ENCODE measurements around the gene OSGIN1.

The OSGIN1 gene

DNA sequence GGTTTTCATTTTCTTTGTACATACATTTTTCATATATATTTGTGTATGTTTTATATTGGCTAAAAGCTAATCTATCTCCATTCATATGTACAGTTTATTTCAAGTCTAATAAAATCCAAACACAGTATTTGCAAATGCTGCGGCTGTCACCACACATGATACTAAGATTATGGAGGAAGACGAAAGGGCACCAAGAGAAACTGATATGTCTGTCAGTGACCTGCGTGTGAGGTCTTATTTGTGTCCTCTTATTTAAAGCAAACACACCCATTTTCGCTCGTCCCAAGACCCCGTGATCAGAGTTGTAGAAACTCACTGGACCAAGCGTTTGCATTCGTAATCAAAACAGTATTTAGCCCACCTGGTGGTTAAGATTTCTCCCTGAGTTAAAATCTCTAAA is 45.9 kb upstream of the OSGIN1 start:
- no peaks in the 10 kb centered on the region; the same call in 1 of the 2 replicates for H3K36me3 ChIP-seq (ENCODE audit: control insufficient read depth, low read length)
- no peak overlapping the region for H3K27ac ChIP-seq (ENCODE audit: low read depth, low read length)
- no peak overlapping the region for H3K4me2 ChIP-seq (ENCODE audit: low read length)
- no peak for TF ChIP-seq EZH2phosphoT487 (IDR thresholded peaks at IDR 0.05; ENCODE audit: borderline replicate concordance, low read length)
- TF ChIP-seq, protein P1, sequence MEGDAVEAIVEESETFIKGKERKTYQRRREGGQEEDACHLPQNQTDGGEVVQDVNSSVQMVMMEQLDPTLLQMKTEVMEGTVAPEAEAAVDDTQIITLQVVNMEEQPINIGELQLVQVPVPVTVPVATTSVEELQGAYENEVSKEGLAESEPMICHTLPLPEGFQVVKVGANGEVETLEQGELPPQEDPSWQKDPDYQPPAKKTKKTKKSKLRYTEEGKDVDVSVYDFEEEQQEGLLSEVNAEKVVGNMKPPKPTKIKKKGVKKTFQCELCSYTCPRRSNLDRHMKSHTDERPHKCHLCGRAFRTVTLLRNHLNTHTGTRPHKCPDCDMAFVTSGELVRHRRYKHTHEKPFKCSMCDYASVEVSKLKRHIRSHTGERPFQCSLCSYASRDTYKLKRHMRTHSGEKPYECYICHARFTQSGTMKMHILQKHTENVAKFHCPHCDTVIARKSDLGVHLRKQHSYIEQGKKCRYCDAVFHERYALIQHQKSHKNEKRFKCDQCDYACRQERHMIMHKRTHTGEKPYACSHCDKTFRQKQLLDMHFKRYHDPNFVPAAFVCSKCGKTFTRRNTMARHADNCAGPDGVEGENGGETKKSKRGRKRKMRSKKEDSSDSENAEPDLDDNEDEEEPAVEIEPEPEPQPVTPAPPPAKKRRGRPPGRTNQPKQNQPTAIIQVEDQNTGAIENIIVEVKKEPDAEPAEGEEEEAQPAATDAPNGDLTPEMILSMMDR (IDR thresholded peaks at IDR 0.05; ENCODE audit: low read depth, low read length, poor library complexity, severe bottlenecking) = no peak
- H4K20me1 ChIP-seq (ENCODE audit: control insufficient read depth, insufficient read depth, low read depth, low read length) = 0 out of 2 replicates have a peak, but pooled peaks cover 3% of the 10 kb centered on the region
- H3F3A ChIP-seq (ENCODE audit: control insufficient read depth, insufficient read depth) = no peaks in the 10 kb centered on the region
- H3K9me3 ChIP-seq (ENCODE audit: control insufficient read depth, insufficient read depth, low read length) = no peaks in the 10 kb centered on the region
- no peaks in the 10 kb centered on the region for H3K4me1 ChIP-seq (ENCODE audit: control insufficient read depth, low read length)
- no peaks in the 10 kb centered on the region for H3K79me2 ChIP-seq (ENCODE audit: control insufficient read depth, low read length)
- H3K9me2 ChIP-seq (replicated peaks; ENCODE audit: control insufficient read depth, low read length) = no peaks in the 10 kb centered on the region
- no peaks in the 10 kb centered on the region for H3K27me3 ChIP-seq (ENCODE audit: control insufficient read depth, low read length)
- H3K4me3 ChIP-seq (ENCODE audit: low read length) = no peak overlapping the region

DNA sequence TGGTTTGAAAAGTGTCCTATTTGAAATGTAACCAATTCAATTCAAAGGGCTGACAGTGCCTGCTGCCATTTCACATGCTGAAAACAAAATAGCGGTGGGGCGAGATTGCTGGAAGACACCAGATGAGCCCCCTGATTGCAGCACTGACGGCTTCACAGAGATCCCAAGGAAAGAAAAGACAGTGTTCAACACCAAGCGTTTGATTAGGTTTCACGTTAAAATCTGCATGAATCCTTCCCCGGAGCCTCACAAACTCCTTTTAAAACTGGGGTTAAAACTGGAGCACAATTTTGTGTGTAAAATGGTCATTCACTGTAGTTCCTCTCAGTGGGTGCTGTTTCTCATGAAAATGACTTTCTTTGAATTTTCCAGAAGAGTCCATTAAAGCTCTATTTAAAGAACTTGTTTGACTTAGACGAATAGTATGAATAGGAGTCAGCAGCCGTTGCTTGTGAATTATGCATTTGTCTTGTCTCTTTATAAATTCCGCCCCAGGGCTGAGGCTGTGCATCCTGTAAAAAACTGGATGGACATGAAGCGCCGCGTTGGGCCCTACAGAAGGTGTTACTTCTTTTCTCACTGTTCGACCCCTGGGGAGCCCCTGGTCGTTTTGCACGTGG is 45.3 kb upstream of the OSGIN1 start:
- H3K27ac ChIP-seq (ENCODE audit: low read depth, low read length) = no peak overlapping the region
- no peaks in the 10 kb centered on the region for H3K27me3 ChIP-seq (ENCODE audit: control insufficient read depth, low read length)
- H3K36me3 ChIP-seq (ENCODE audit: control insufficient read depth, low read length) = no peaks in the 10 kb centered on the region; the same call in 1 of the 2 replicates
- H3K79me2 ChIP-seq (ENCODE audit: control insufficient read depth, low read length) = no peaks in the 10 kb centered on the region
- H4K20me1 ChIP-seq (ENCODE audit: control insufficient read depth, insufficient read depth, low read depth, low read length) = 0 out of 2 replicates have a peak, but pooled peaks cover 3% of the 10 kb centered on the region
- no peaks in the 10 kb centered on the region for H3K9me3 ChIP-seq (ENCODE audit: control insufficient read depth, insufficient read depth, low read length)
- no peaks in the 10 kb centered on the region for H3K9me2 ChIP-seq (replicated peaks; ENCODE audit: control insufficient read depth, low read length)
- H3K4me2 ChIP-seq (ENCODE audit: low read length) = no peak overlapping the region
- TF ChIP-seq EZH2phosphoT487 (IDR thresholded peaks at IDR 0.05; ENCODE audit: borderline replicate concordance, low read length) = no peak
- TF ChIP-seq, protein P1 (IDR thresholded peaks at IDR 0.05; ENCODE audit: low read depth, low read length, poor library complexity, severe bottlenecking) = no peak
- no peaks in the 10 kb centered on the region for H3K4me1 ChIP-seq (ENCODE audit: control insufficient read depth, low read length)
- H3F3A ChIP-seq (ENCODE audit: control insufficient read depth, insufficient read depth) = no peaks in the 10 kb centered on the region
- H3K4me3 ChIP-seq (ENCODE audit: low read length) = no peak overlapping the region

DNA sequence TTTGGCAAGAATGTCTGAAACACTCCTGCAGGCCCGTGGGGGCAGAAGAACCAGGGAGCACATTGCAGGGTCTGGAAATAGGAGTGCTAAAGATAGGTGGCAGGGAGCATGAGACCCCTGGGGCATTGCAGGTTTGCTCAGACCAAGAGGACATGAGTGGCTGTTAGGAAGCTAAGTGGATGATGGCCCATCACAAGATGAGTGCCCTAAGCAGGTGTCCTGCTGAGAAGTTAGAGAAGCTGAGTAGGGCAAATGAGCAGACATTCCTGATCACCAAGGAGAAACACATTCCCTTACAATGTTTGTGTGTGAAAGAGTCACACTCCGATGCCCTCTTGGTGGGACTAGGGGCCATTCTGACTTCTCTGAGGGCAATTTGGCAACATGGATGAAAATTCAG is 44.2 kb upstream of the OSGIN1 start:
- Histone ChIP-seq H3F3A (ENCODE audit: control insufficient read depth, insufficient read depth) (no peaks in the 10 kb centered on the region), H3K27ac (ENCODE audit: low read depth, low read length) (no peak overlapping the region), H3K79me2 (ENCODE audit: control insufficient read depth, low read length) (no peaks in the 10 kb centered on the region), H3K9me3 (ENCODE audit: control insufficient read depth, insufficient read depth, low read length) (no peaks in the 10 kb centered on the region), H3K4me3 (ENCODE audit: low read length) (no peak overlapping the region), H4K20me1 (ENCODE audit: control insufficient read depth, insufficient read depth, low read depth, low read length) (0 out of 2 replicates have a peak, but pooled peaks cover 3% of the 10 kb centered on the region), H3K27me3 (ENCODE audit: control insufficient read depth, low read length) (no peaks in the 10 kb centered on the region), H3K36me3 (ENCODE audit: control insufficient read depth, low read length) (no peaks in the 10 kb centered on the region; the same call in 1 of the 2 replicates), H3K9me2 (replicated peaks; ENCODE audit: control insufficient read depth, low read length) (no peaks in the 10 kb centered on the region), H3K4me1 (ENCODE audit: control insufficient read depth, low read length) (no peaks in the 10 kb centered on the region), H3K4me2 (ENCODE audit: low read length) (no peak overlapping the region)
- TF ChIP-seq, protein P1 (IDR thresholded peaks at IDR 0.05; ENCODE audit: low read depth, low read length, poor library complexity, severe bottlenecking) = no peak
- TF ChIP-seq EZH2phosphoT487 (IDR thresholded peaks at IDR 0.05; ENCODE audit: borderline replicate concordance, low read length) = no peak
